IPS-18c (cell line): ENCODE data around the gene OR4K2.

Experiments used
- H3K4me3 ChIP-seq: 2 replicates; pipeline ENCODE4 v1.7.0; 2013; ENCODE audit warnings: low read depth, mild to moderate bottlenecking, low read length, moderate library complexity; ENCODE audit not compliant: insufficient read depth
- H3K9me3 ChIP-seq: one replicate; pipeline ENCODE4 v1.6.1; 2013; ENCODE audit warnings: mild to moderate bottlenecking, low read length, moderate library complexity; ENCODE audit not compliant: control insufficient read depth, insufficient read depth

Gene OR4K2

DNA sequence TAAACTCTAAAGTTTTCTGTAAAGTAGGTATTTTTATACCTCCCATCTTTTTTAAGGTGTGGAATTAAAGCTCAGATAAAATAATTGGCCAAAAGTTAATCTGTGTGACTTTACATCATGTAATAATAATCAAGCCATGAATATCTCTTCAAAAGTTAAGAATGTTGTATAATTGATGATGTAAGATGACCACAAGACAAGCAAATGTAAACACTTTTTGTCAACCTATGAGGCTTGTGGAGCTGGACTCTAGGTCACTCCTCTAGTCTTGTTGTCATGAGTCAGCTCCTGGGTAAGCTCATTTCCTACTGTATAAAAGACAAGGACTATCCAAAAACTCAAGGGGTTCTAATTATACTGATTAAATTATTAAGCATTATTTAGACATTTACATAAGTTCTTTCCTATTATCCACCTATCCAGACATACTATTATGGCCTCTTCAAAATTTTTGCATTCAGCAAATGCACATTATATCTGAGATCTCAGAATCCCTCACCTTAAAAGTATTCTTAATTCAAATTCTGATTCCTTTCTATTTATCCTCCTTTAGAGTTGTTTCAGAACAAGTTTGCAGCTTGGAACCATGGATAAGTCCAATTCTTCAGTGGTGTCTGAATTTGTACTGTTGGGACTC is 45.2 kb downstream of the OR4K2 start, which contains the start of gene OR4K5:
TSS of gene OR4K5 (plus strand) at position 587 of the 637 bp plus-strand sequence. CDS start at position 587, 0 bp downstream.
- H3K9me3 ChIP-seq = peaks cover 11% of the 10 kb centered on the region
- H3K4me3 ChIP-seq = no peak within 1 kb of the TSS

GRCh38 chr14:19930617-19931016 is 55.7 kb downstream of the OR4K2 start, which contains the start of gene OR4K1:
OR4K1 (plus strand) TSS chr14:19930917; CDS start chr14:19935667, 4,750 bp downstream.
- peaks cover 11% of the 10 kb centered on the region for H3K9me3 ChIP-seq
- H3K4me3 ChIP-seq = no peak within 1 kb of the TSS
